DMS53 treated with DMSO at 0.1 percent for 48 hours (cell line): Measurements from ENCODE around the gene CFAP58.

Source experiments
- DNase-seq: peaks from one replicate; lab custom pipeline; 2025; ENCODE audit not compliant: unreplicated experiment; lab: John Stamatoyannopoulos, UW

The CFAP58 gene

GRCh38 chr10:104479906-104480593 is 126.4 kb downstream of the CFAP58 start:
- DNase-seq: no peak

GRCh38 chr10:104480797-104481196 is 127.2 kb downstream of the CFAP58 start:
- DNase-seq: no peak

- no peak for DNase-seq
Measured at GRCh38 chr10:104483582-104483981, 129.9 kb downstream of the CFAP58 start.

- no peak for DNase-seq
Measured at GRCh38 chr10:104485632-104486031, 132.0 kb downstream of the CFAP58 start.

GRCh38 chr10:104486803-104487202 is 133.2 kb downstream of the CFAP58 start:
- DNase-seq: no peak

- no peak for DNase-seq
Measured at GRCh38 chr10:104487794-104488438, 134.3 kb downstream of the CFAP58 start.

GRCh38 chr10:104488439-104488832 is 134.8 kb downstream of the CFAP58 start:
- no peak for DNase-seq

GRCh38 chr10:104492329-104492940 is 138.8 kb downstream of the CFAP58 start:
- no peak for DNase-seq

- no peak for DNase-seq
Measured at GRCh38 chr10:104498347-104499081, 144.9 kb downstream of the CFAP58 start.

- no peak for DNase-seq
Measured at GRCh38 chr10:104501449-104501848, 147.8 kb downstream of the CFAP58 start.

GRCh38 chr10:104501864-104502579 is 148.4 kb downstream of the CFAP58 start:
- DNase-seq: no peak

- DNase-seq: no peak
Measured at GRCh38 chr10:104502907-104503306, 149.3 kb downstream of the CFAP58 start.
